NCI-H446 treated with DMSO at 0.1 percent for 48 hours (cell line): ENCODE measurements around the gene SIGLEC10.

Experiments
- DNase-seq: peaks from one replicate; lab custom pipeline; 2025; lab: John Stamatoyannopoulos, UW

The SIGLEC10 gene

DNA sequence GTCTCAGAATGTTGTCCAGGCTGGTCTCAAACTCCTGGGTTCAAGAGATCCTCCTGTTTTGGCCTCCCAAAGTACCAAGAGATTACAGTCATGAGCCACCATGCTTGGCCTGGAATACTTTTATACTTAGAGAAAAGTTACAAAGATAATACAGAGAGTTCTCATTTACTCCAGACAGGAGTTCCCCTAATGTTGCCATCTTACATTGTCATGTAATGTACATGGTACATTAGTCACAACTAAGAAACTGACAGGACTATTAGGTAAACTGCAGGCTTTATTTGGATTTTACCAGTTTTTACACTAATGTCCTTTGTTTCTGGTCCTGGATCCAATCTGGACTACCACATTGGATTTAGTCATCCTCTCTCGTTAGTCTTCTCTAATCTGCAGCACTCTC lies 24.7 kb downstream of the SIGLEC10 start:
- no peak for DNase-seq

- DNase-seq, result no peak
These were observed 26.3 kb downstream of the SIGLEC10 start for GRCh38 chr19:51391073-51391611.

DNA sequence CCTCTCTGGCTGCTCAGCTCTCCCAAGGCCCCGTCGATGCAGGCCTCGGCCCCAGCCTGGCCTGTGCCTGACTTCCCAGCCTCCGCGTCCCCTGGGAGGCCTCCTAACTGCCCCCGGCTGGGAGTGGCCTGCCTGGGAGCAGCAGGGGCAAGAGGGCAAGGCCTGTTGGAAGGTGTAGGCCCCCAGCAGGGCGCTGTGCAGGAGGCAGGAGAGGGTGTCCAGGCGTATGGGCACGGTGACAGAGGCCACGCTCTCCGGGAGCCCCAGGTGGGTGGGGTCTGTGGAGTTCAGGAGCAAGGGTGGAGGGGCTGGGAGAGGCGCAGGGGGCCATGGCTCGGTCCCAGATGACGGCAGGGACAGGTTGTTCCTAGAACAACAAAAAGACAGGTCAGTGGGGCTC lies 28.3 kb downstream of the SIGLEC10 start:
- DNase-seq, result no peak

DNA sequence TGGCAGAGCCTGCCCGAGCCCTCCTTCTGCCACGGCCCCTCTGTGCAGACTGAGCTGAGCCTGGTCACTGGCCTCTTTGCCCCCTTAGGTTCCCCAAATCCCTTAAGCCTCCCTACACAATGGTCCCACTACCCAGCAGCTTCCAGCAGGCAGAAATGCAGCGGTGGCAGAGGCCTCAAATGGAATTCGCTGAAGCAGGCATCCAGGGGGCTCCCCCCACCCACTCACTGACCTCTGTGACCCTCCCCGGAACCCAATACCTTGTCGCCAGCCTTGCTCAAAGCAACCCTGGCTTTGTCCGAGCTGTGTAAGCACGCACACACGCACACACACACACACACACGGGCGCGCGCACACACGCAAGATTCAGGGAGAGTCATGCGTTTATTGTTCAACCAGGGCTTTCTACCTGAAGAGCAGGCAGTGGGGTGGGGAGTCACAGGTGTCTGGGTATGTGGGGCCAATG lies 29.5 kb downstream of the SIGLEC10 start, which contains the start of gene LIM2:
LIM2 (minus strand) TSS at position 51 of the 466 bp plus-strand sequence. CDS start 531 bp downstream, outside the sequence.
- DNase-seq, result no peak

- DNase-seq, result no peak
These were observed 30.4 kb downstream of the SIGLEC10 start for GRCh38 chr19:51386882-51387520.

GRCh38 chr19:51382004-51382403 lies 35.4 kb downstream of the SIGLEC10 start:
- no peak for DNase-seq

DNA sequence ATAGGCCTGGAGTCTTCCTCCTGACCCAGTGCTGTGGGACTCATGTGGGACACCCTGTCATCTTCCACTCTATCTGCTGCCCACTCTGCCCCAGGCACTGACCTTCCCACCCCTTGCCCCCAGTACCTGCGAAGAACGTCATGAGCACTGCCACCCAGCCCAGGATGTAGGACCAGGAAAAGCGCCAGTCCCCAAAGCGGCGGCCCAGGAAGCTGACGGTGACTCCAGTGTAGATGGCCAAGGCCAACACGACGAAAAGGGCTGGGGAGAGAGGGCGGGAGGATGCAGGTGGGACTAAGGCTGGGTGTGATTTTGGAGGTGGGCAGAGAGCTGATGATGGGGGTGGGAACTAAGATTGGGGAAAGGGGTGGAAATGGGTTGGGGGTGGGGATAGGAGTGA lies 37.1 kb downstream of the SIGLEC10 start:
- DNase-seq, result no peak

DNA sequence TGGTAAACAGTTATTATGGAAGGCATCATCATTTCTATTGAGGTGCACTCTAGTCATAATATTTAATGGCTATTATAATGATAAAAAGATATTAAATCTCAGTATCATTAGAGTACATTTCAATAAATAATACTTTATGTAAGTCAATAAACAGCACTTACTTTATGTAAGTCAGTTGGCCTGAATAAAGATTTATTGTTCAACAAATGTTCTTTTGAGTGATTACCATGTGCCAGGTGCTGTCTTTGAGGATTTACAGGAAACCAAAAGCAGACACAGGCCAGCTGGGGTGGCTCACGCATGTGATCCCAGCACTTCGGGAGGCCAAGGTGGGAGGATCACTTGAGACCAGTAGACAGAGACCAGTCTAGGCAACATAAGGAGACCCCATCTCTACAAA lies 40.0 kb downstream of the SIGLEC10 start:
- no peak for DNase-seq

GRCh38 chr19:51375504-51376221 lies 41.8 kb downstream of the SIGLEC10 start:
- no peak for DNase-seq

- DNase-seq, result no peak
These were observed 44.6 kb downstream of the SIGLEC10 start, which contains the start of gene NKG7 for GRCh38 chr19:51372649-51373504. TSS of gene NKG7 (minus strand) at chr19:51372654. CDS start at chr19:51372535, 119 bp downstream.

GRCh38 chr19:51372021-51372648 lies 45.3 kb downstream of the SIGLEC10 start:
- DNase-seq, result no peak

DNA sequence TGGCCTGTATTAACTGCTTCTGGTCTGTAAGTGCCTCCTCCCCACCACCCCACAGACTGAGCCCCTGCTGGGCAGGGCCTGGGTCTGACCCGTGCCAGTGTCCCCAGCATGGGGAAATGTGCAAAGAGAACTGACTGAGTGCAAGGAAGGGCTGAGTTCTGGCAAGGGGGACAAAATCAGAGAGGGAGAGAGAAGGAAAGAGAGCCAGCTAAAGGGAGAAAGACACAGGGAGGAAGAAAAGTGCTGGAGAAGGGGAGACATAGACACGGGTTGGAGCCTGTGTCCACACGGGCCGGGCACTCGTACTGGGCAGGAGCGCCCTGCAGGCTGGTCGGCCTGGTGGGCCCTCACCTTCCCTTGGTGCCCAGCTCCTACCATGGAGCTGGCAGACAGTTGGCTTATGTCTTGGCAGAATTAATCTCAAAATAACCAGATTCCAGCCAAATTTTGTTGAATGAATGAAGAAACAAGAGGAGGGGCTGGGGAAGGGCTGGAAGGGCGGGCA lies 46.2 kb downstream of the SIGLEC10 start:
- DNase-seq, result no peak

DNA sequence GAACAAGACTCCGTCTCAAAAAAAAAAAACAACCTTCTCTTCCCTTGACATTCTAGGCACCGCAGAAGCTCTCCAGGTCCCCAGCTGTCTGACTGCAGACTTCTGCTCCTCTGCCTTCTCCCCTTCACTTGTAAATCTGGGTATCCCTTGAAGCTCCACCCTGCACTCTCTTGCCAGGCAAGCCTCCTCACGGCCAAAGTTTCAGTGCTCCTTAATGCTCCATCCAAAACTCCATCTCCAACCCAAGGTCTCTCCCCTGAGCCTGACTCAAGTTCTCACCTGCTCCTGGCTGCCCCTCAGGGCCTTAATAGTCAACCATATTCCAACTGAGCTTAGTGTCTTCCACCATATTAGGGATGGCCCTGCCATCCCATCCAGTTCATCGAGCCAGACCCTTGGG lies 47.2 kb downstream of the SIGLEC10 start:
- DNase-seq, result no peak

GRCh38 chr19:51368366-51369282 lies 48.8 kb downstream of the SIGLEC10 start, which contains the start of gene CLDND2:
TSS of gene CLDND2 (minus strand) at chr19:51369003. CDS start at chr19:51368577, 426 bp downstream.
- peak; percentile 4 for DNase-seq

GRCh38 chr19:51367565-51368365 lies 49.7 kb downstream of the SIGLEC10 start:
- DNase-seq, result peak; percentile 92

- no peak for DNase-seq
These were observed 50.2 kb downstream of the SIGLEC10 start for GRCh38 chr19:51367255-51367564.

DNA sequence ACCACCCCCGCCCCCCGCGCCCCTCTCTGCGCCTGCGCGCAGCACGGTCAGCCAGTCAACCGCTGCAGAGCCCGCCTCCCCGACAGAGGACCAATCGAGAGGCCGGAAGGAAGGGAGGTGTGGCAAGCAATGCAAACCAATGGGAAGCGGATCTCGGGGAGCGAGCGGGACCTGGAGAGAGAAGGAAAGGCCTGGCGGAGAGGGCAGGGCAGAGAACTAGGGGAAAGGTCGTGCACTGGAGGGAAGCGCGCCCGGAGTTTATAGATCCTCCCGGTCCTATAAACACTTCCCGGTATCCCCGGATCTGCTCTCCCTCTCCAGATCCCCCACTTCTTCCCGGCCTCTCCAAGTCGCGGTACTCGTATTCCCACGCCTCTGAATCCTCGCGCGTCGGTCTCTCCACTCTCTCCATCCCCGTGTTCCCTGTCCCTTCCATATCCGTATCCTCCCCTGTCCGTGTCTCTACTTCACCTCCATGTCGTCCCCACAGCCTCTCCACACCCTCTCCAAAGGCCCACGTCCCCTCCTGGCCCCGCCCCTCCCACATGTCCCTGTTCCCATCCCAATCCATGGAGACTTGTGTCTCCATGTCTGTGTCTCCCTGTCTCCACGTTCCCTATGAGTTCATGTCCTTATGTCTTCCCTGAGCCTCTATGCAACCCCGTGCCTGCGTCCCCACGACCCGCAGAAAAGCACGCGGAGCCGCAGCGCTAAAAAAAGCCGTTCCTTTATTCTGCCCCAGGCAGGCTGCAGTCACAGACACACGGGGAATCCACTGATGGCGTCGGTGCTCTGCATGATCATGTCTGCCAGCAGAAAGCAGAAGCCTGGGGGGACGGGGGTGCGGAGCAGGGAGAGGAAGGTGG lies 50.8 kb downstream of the SIGLEC10 start:
- peak; percentile 94 for DNase-seq

DNA sequence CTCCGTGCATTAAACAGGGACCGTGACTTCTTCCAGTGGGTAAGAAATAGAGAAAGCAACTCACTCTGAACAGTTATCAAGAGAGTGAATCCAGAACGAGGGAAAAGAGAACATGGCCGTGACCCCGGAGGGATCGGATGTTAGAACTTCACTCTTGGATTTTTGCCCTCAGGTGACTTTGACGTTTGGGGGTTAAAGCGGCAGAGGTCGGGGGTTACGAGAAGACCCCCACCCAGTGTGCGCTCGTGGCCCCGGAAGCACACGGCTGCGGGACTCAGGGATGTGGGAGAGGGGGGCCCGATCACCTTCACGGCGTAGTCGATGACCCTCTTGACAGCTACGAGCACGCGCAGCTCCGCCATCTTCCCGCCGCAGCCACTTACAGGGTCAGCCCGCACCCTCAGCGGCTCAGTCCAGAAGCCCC lies 51.5 kb downstream of the SIGLEC10 start, which contains the start of gene ETFB:
ETFB (minus strand) TSS at position 424 of the 424 bp plus-strand sequence; CDS start at position 362, 62 bp downstream.
- no peak for DNase-seq
